Stimulated activated CD4-positive, alpha-beta T cell treated with anti-CD3 and anti-CD28 coated beads, TNF-alpha, amount 100 ng/mL, for 24 hours (primary cell): ENCODE results near the gene LEF1.
A peak's percentile ranks its signal among the peaks of the same experiment; 100 is the strongest.

ENCODE experiments used
- DNase-seq, 3 experiments: peaks; one replicate each; pipeline ENCODE4 v3.0.0-alpha.2; 2020; ENCODE audit warnings: low read depth in 3 of 3

Gene LEF1

GRCh38 chr4:108113229-108113628, 55.5 kb downstream of the LEF1 start:
- peak in 1 of 3 experiments; percentile 20 for DNase-seq

- DNase-seq = no peak
Observed at GRCh38 chr4:108111781-108112180, 57.0 kb downstream of the LEF1 start.

- no peak for DNase-seq
Observed at GRCh38 chr4:108110450-108110849, 58.3 kb downstream of the LEF1 start.

GRCh38 chr4:108109997-108110416, 58.7 kb downstream of the LEF1 start:
- no peak for DNase-seq

GRCh38 chr4:108109111-108109510, 59.6 kb downstream of the LEF1 start:
- no peak for DNase-seq

- DNase-seq = peak in 2 of 3 experiments; percentile 21 to 48
Observed at GRCh38 chr4:108107729-108108382, 60.9 kb downstream of the LEF1 start.

- no peak for DNase-seq
Observed at GRCh38 chr4:108107101-108107500, 61.6 kb downstream of the LEF1 start.

- no peak for DNase-seq
Observed at GRCh38 chr4:108106186-108106585, 62.5 kb downstream of the LEF1 start.

- no peak for DNase-seq
Observed at GRCh38 chr4:108103099-108103862, 65.5 kb downstream of the LEF1 start.

GRCh38 chr4:108100827-108101226, 67.9 kb downstream of the LEF1 start:
- DNase-seq = no peak

GRCh38 chr4:108099838-108100237, 68.9 kb downstream of the LEF1 start:
- DNase-seq = no peak

- no peak for DNase-seq
Observed at GRCh38 chr4:108097990-108098553, 70.7 kb downstream of the LEF1 start.

- DNase-seq = no peak
Observed at GRCh38 chr4:108094923-108095482, 73.7 kb downstream of the LEF1 start.

GRCh38 chr4:108094131-108094530, 74.6 kb downstream of the LEF1 start:
- DNase-seq = no peak

- no peak for DNase-seq
Observed at GRCh38 chr4:108092288-108092687, 76.4 kb downstream of the LEF1 start.

GRCh38 chr4:108087293-108087967, 81.3 kb downstream of the LEF1 start:
- no peak for DNase-seq

GRCh38 chr4:108081256-108081655, 87.5 kb downstream of the LEF1 start:
- no peak for DNase-seq

GRCh38 chr4:108080747-108081146, 88.0 kb downstream of the LEF1 start:
- DNase-seq = peak in 1 of 3 experiments; percentile 18

- no peak for DNase-seq
Observed at GRCh38 chr4:108078024-108078733, 90.6 kb downstream of the LEF1 start.

- DNase-seq = peak in 1 of 3 experiments; percentile 31
Observed at GRCh38 chr4:108072300-108072699, 96.4 kb downstream of the LEF1 start.

- no peak for DNase-seq
Observed at GRCh38 chr4:108070775-108071174, 98.0 kb downstream of the LEF1 start.
